Upper lobe of left lung (tissue), 4 donors: ENCODE results near the gene ADGRV1.

Experiments
- CTCF ChIP-seq, 6 experiments: fragments of 450-650 bp in 4 of 6; fragments of 200-600 bp in 2 of 6; sonication (generic) in 2 of 6; IDR thresholded peaks; one replicate each; pipeline ENCODE4 v1.5.1; 2016 to 2019; ENCODE audit warnings: antibody characterized with exemption in 6 of 6
- POLR2AphosphoS5 ChIP-seq, 2 donors: sonication (generic); formaldehyde crosslinking; IDR thresholded peaks; one replicate each; pipeline ENCODE4 v1.5.1; 2017; ENCODE audit warnings: antibody characterized with exemption in 2 of 2

GRCh38 chr5:90933298-90933697 is 374.7 kb downstream of the ADGRV1 start:
- TF ChIP-seq CTCF (IDR thresholded peaks at IDR 0.05) (no peak), POLR2AphosphoS5 (IDR thresholded peaks at IDR 0.05) (no peak)
